IPS-20b (cell line): Measurements from ENCODE around the gene PCK2.

Source experiments
- H3K27ac ChIP-seq: one replicate; pipeline ENCODE4 v1.5.1; 2013; ENCODE audit warnings: low read length
- H3K27me3 ChIP-seq: 2 replicates; pipeline ENCODE4 v1.6.1; 2013; ENCODE audit warnings: mild to moderate bottlenecking, low read length, inconsistent platforms; ENCODE audit not compliant: insufficient read depth
- H3K36me3 ChIP-seq: 2 replicates; pipeline ENCODE4 v1.6.1; 2013; ENCODE audit warnings: low read depth, mild to moderate bottlenecking, inconsistent platforms, low read length, moderate library complexity; ENCODE audit not compliant: insufficient read depth
- H3K4me1 ChIP-seq: 2 replicates; pipeline ENCODE4 v1.6.1; 2013; ENCODE audit warnings: mild to moderate bottlenecking, control low read depth, inconsistent platforms, low read length, moderate library complexity; ENCODE audit not compliant: insufficient read depth
- H3K4me3 ChIP-seq: 2 replicates; pipeline ENCODE4 v1.5.1; 2013; ENCODE audit warnings: mild to moderate bottlenecking, low read length, inconsistent platforms
- H3K9ac ChIP-seq: 2 replicates; pipeline ENCODE4 v1.6.1; 2013; ENCODE audit warnings: low read depth, mild to moderate bottlenecking, inconsistent platforms, low read length, moderate library complexity
- H3K9me3 ChIP-seq: 2 replicates; pipeline ENCODE4 v1.6.1; 2013; ENCODE audit warnings: mild to moderate bottlenecking, low read depth, low read length, inconsistent platforms; ENCODE audit not compliant: insufficient read depth

Gene PCK2

GRCh38 chr14:24055971-24056799, 37.9 kb upstream of the PCK2 start:
- Histone ChIP-seq H3K36me3 (no peaks in the 10 kb centered on the region), H3K27ac (no peak overlapping the region), H3K9me3 (no peaks in the 10 kb centered on the region), H3K27me3 (no peaks in the 10 kb centered on the region), H3K4me3 (no peak overlapping the region), H3K9ac (no peak overlapping the region), H3K4me1 (peaks cover 3% of the 10 kb centered on the region; the same call in 1 of the 2 replicates)

- H3K4me1 ChIP-seq = peaks cover 3% of the 10 kb centered on the region; the same call in 1 of the 2 replicates
- H3K27ac ChIP-seq = no peak overlapping the region
- no peak overlapping the region for H3K4me3 ChIP-seq
- no peak overlapping the region for H3K9ac ChIP-seq
- H3K9me3 ChIP-seq = no peaks in the 10 kb centered on the region
- no peaks in the 10 kb centered on the region for H3K27me3 ChIP-seq
- H3K36me3 ChIP-seq = no peaks in the 10 kb centered on the region
These were observed 37.3 kb upstream of the PCK2 start for GRCh38 chr14:24056800-24057184.

- Histone ChIP-seq H3K9ac (no peak overlapping the region), H3K27ac (no peak overlapping the region), H3K4me1 (peaks cover 3% of the 10 kb centered on the region; the same call in 1 of the 2 replicates), H3K36me3 (no peaks in the 10 kb centered on the region), H3K4me3 (no peak overlapping the region), H3K27me3 (no peaks in the 10 kb centered on the region), H3K9me3 (no peaks in the 10 kb centered on the region)
These were observed 36.8 kb upstream of the PCK2 start for GRCh38 chr14:24057271-24057670.

GRCh38 chr14:24057867-24058259, 36.2 kb upstream of the PCK2 start:
- H3K9me3 ChIP-seq = no peaks in the 10 kb centered on the region
- H3K36me3 ChIP-seq = no peaks in the 10 kb centered on the region
- H3K4me3 ChIP-seq = no peak overlapping the region
- no peak overlapping the region for H3K27ac ChIP-seq
- no peaks in the 10 kb centered on the region for H3K4me1 ChIP-seq
- H3K9ac ChIP-seq = no peak overlapping the region
- no peaks in the 10 kb centered on the region for H3K27me3 ChIP-seq

GRCh38 chr14:24058260-24058950, 35.7 kb upstream of the PCK2 start:
- no peaks in the 10 kb centered on the region for H3K27me3 ChIP-seq
- H3K27ac ChIP-seq = no peak overlapping the region
- H3K36me3 ChIP-seq = no peaks in the 10 kb centered on the region
- no peak overlapping the region for H3K9ac ChIP-seq
- no peaks in the 10 kb centered on the region for H3K9me3 ChIP-seq
- H3K4me3 ChIP-seq = no peak overlapping the region
- no peaks in the 10 kb centered on the region for H3K4me1 ChIP-seq

GRCh38 chr14:24058951-24059475, 35.1 kb upstream of the PCK2 start:
- Histone ChIP-seq H3K9ac (no peak overlapping the region), H3K27me3 (no peaks in the 10 kb centered on the region), H3K4me3 (no peak overlapping the region), H3K4me1 (no peaks in the 10 kb centered on the region), H3K36me3 (no peaks in the 10 kb centered on the region), H3K9me3 (no peaks in the 10 kb centered on the region), H3K27ac (no peak overlapping the region)

- no peak overlapping the region for H3K9ac ChIP-seq
- H3K36me3 ChIP-seq = no peaks in the 10 kb centered on the region
- no peaks in the 10 kb centered on the region for H3K9me3 ChIP-seq
- no peak overlapping the region for H3K4me3 ChIP-seq
- H3K27me3 ChIP-seq = no peaks in the 10 kb centered on the region
- no peaks in the 10 kb centered on the region for H3K4me1 ChIP-seq
- H3K27ac ChIP-seq = no peak overlapping the region
These were observed 34.2 kb upstream of the PCK2 start for GRCh38 chr14:24059841-24060388.

GRCh38 chr14:24060443-24060842, 33.7 kb upstream of the PCK2 start:
- no peaks in the 10 kb centered on the region for H3K4me1 ChIP-seq
- H3K36me3 ChIP-seq = no peaks in the 10 kb centered on the region
- no peaks in the 10 kb centered on the region for H3K9me3 ChIP-seq
- no peak overlapping the region for H3K27ac ChIP-seq
- no peak overlapping the region for H3K9ac ChIP-seq
- H3K4me3 ChIP-seq = no peak overlapping the region
- H3K27me3 ChIP-seq = no peaks in the 10 kb centered on the region

GRCh38 chr14:24060984-24061913, 32.9 kb upstream of the PCK2 start:
- Histone ChIP-seq H3K36me3 (no peaks in the 10 kb centered on the region), H3K27ac (no peak overlapping the region), H3K9ac (no peak overlapping the region), H3K4me1 (no peaks in the 10 kb centered on the region), H3K27me3 (no peaks in the 10 kb centered on the region), H3K9me3 (no peaks in the 10 kb centered on the region), H3K4me3 (no peak overlapping the region)

GRCh38 chr14:24062216-24062980, 31.7 kb upstream of the PCK2 start:
- Histone ChIP-seq H3K36me3 (no peaks in the 10 kb centered on the region), H3K27me3 (no peaks in the 10 kb centered on the region), H3K9me3 (no peaks in the 10 kb centered on the region), H3K4me1 (no peaks in the 10 kb centered on the region), H3K4me3 (no peak overlapping the region), H3K9ac (no peak overlapping the region), H3K27ac (no peak overlapping the region)
